Kidney tubule cell (primary cell): ENCODE measurements around the gene BAHD1.
A peak's percentile ranks its signal among the peaks of the same experiment; 100 is the strongest.
"Not testable (repeated sequence)": the region's sequence is repeated elsewhere in the genome, so short reads cannot be mapped to it uniquely, and the experiment has no call there.

Source experiments
- DNase-seq: peaks from one replicate; pipeline ENCODE4 v3.0.0-alpha.2; 2018; ENCODE audit warnings: low spot score

Gene BAHD1

GRCh38 chr15:40445421-40445922, 4.7 kb downstream of the BAHD1 start:
- peak; percentile 43 for DNase-seq

- no peak for DNase-seq
Observed at GRCh38 chr15:40446144-40446543, 5.4 kb downstream of the BAHD1 start.

DNA sequence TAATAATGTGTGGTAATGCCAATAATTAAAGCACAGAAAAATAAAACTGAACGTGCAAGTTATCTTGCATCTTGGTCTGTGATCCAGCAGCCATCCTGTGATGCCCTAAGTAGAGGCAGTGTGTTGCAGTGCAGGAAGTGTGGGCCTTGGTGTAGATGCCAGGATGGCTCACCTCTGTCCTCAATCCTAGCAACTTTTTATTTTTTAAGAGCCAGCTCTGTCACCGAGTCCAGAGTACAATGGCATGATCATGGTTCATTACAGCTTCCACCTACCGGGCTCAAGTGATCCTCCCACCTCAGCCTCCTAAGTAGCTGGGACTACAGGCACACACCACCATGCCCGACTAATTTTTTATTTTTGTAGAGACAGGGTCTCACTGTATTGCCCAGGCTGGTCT, 7.6 kb downstream of the BAHD1 start:
- no peak for DNase-seq

DNA sequence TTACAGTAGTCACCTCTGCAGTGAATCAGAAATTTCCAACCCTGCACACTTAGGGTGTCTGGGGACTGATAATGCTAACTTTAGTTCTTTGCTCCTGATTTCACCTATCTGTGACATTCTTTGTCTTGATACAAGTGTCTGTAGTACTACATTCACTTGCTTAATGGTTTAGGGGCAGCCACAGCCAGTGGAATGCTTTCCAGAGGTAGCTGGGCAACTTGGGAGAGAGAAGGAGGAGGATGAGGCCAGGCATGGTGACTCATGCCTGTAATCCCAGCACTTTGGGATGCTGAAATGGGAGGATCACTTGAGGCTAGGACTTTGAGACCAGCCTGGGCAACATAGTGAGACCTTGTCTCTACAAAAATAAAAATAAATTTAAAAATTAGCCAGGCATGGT, 8.5 kb downstream of the BAHD1 start:
- DNase-seq, result peak; percentile 63

DNA sequence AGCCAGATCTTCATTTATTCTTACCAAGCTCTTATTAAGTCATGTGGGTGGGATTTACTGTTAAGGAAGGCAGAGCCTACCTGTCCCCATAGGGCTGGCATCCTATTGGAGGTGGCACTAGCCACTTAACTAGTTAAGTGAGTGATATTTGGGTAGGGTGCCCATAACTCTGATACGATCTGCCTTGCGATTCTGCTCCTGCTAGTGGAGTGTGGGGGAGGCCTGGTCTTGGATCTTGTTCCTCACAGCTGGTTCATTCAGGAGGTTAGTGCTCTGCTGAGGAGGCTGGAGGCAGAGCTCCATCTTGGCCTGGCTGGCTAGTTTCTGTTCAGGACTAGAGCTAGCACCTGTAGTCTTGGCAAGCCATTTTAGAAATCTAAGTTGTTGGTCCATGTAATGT, 9.3 kb downstream of the BAHD1 start:
- DNase-seq, result no peak

DNA sequence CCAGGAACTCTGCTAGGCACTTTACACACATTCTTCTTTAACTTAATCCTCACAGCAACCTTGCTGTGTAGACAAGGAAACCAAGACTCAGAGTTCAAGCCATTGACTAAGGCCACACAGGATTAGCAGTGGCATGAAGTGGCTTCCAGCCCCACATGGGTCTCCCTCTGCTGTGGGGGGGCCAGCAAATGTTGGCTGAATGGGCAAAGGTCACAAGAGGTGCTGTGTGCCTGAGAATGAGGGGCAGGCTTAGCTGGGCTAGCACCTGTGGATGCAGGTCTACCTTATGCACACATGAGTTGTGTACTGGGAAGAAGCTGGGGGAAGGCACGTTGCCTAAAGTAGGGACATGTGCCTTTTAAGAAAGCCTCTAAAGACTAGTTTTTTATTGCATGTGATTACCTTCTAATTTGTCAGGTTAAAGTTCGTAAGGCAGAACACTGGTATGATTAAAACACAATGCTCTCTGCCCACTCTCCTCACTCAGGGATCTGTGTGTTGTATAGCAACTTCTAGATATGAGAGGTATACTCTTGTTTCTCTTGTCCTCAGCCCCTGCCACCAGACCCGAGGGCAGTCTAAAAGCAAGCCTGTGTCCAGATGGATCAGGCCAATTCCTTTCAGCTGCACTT, 10.9 kb downstream of the BAHD1 start:
- no peak for DNase-seq

- no peak for DNase-seq
Observed at GRCh38 chr15:40452296-40453090, 11.7 kb downstream of the BAHD1 start.

GRCh38 chr15:40453941-40454340, 13.2 kb downstream of the BAHD1 start:
- not testable (repeated sequence) for DNase-seq

- peak; percentile 62 for DNase-seq
Observed at GRCh38 chr15:40454904-40455391, 14.2 kb downstream of the BAHD1 start.

GRCh38 chr15:40456299-40456712, 15.6 kb downstream of the BAHD1 start:
- DNase-seq, result peak; percentile 43

DNA sequence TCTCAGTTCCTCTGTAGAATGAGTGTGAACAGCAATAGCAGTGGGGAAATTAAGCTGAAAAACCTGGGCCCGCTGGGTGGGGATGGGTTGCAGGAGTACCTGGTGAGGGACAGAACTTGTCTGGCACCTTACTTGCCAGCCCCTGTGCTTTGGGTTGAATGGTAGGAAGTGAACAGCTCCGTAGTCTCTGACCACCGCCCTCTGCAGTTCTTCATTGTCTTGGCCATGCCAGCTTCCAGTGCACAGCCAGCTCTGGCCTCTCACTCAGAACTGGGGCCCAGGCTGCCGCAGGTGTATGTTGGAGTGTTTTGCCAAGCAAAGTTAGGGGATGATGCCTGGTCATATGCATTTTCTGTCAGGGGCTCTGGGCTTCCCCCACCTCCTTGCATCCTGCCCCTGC, 16.0 kb downstream of the BAHD1 start:
- DNase-seq, result no peak

GRCh38 chr15:40458495-40459371, 18.0 kb downstream of the BAHD1 start:
- no peak for DNase-seq

DNA sequence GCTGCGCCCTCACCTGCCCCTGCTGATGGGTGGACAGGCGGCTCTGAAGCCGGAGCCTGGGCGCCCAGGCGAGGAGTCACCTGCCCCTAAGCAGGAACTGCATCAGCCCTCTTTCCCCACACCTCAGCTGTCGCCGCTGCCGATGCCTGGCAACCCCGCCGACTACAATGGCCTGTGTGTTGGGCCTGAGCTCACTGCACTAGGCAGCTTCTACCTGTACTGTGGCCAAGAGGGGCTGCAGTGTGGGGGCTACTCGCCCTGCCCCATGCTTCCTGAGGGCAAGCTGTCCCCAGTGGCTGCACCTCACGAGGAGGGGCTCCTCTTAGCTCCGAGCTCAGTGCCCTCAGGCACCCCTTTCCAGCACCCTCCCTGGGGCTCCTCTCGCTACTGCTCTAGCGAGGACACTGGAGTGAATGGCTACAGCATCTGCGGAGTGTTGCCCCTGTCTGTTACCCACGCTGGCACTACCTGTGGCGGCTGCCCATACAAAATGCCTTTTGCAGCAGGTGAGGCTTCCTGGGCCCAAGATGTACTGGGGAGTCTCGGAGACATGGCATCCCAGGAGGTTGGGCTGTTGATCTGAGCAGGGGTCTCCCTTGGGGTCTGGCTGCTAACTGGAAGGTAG, 18.8 kb downstream of the BAHD1 start:
- DNase-seq, result no peak

DNA sequence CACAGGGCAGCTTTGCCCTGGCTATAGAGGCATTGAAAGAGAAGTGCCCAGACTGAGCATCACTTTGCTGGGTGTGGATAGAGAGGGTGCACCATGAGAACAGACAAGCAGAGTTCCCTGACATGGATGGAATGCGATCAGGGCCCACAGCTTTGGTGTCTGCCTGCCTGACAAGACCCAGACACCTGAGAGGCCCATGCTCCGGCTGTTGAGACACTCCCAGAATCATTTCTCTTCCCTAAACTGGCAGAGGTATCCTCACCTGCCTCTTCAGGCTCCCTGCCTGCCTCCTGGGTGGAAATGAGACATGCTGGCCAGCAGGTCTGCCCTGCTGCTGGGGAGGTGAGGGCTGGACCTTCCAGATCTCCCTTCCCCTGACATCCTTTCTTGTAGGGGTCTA, 19.7 kb downstream of the BAHD1 start:
- DNase-seq, result no peak

DNA sequence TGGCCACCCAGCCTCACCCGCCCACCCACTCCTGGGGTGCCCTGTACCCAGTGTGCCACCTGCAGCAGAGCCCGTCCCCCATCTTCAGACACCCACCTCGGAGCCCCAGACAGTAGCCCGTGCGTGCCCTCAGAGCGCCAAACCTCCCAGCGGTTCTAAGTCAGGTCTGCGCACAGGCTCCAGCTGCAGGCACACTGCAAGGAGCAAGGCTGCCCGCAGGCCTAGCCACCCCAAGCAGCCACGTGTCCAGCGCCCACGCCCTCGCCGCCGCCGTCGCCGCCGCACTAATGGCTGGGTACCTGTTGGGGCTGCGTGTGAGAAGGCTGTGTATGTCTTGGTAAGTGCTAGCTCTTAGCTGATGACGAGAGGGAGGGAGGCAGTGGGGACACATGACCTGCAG, 21.2 kb downstream of the BAHD1 start:
- DNase-seq, result no peak

- no peak for DNase-seq
Observed at GRCh38 chr15:40463279-40463678, 22.5 kb downstream of the BAHD1 start.

DNA sequence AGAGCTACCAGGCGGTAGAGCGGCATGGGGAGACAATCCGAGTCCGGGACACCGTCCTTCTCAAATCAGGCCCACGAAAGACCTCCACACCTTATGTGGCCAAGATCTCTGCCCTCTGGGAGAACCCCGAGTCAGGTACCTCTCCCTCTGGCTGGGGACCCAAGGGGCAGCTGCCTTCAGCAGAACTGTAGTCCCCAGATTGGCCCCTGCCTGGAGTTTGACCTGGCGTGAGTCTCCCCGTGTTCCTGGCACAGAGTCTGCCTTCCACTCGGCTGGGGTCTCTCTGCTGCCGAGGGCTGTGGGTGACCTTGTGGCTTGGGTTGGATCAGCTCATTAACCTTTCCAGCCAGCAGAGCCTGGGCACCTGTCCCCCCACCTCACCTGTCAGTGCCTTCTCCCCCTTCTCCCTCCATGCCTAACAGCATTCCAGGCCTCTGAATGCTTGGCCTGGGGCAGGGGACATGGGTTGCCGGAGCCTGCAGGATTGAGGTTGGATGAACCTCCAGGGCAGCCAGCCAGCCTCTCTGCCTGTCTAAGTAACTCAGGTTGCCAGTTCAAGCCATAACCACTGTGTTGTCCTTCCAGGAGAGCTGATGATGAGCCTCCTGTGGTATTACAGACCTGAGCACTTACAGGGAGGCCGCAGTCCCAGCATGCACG, 23.3 kb downstream of the BAHD1 start:
- no peak for DNase-seq

GRCh38 chr15:40464595-40465185, 23.9 kb downstream of the BAHD1 start:
- no peak for DNase-seq

- no peak for DNase-seq
Observed at GRCh38 chr15:40465939-40466338, 25.2 kb downstream of the BAHD1 start.

GRCh38 chr15:40466426-40467260, 25.9 kb downstream of the BAHD1 start:
- no peak for DNase-seq
